Measurements from ENCODE around the gene ZNF217.
"Not testable (repeated sequence)": the region's sequence is repeated elsewhere in the genome, so short reads cannot be mapped to it uniquely, and the experiment has no call there.

ZNF217 gene

DNA sequence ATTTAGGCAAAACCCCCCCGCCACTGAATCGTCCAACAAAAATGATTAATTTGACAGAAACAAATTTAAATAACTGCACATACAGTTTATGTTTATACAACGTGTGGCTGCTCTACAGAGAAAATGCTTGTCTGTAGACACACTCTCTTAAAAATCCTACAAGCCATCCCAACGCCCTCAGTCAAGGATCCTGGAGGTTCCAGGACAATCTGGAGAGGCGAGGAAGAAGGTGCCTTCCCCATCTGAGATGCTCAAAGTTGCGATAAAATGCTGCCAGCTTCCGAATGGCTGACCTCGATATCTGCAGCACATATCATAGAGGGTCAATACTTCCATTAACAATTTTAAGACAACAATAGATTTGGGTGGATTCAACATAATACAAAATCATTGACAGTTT, 25.3 kb downstream of the ZNF217 start:
- H3K27me3 ChIP-seq (ENCODE audit: insufficient read depth, low read length) = no peaks in the 10 kb centered on the region
- H3K9me3 ChIP-seq (ENCODE audit: insufficient read depth, low read depth, low read length) = no peaks in the 10 kb centered on the region
- no peak overlapping the region for H3K27ac ChIP-seq (ENCODE audit: low read length)
- H3K4me3 ChIP-seq (ENCODE audit: low read length) = no peak overlapping the region
- H3K9ac ChIP-seq (ENCODE audit: low read depth, low read length) = no peak overlapping the region
- H3K36me3 ChIP-seq (ENCODE audit: insufficient read depth, low read depth, low read length) = peaks cover 81% of the 10 kb centered on the region
- no peaks in the 10 kb centered on the region for H3K4me1 ChIP-seq (ENCODE audit: insufficient read depth, low read length)

DNA sequence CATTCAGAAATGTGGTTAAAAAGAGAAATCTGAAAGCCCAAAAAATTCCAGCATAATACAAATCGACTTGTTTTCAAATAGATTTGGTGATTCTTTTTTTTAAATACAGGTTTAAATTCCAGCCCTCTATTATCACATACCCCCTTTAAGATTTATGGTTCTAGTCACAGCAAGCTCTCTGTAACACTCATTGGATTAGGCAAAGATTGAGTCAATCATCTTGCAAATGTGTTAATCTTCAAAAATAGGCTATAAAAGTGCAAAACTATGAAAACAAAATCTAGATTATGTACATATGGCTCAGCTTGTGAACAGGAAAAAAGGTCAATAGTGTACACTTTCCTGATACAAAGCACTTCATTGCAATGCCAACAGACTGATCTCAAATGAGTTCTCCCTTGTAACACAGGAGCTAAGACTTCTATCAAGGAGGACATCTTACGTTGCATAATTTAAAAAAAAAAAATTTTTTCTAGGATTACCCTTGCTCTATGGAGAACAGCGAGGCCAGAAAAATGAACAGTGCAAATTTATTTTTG, 26.2 kb downstream of the ZNF217 start:
- no peaks in the 10 kb centered on the region for H3K27me3 ChIP-seq (ENCODE audit: insufficient read depth, low read length)
- peaks cover 72% of the 10 kb centered on the region for H3K36me3 ChIP-seq (ENCODE audit: insufficient read depth, low read depth, low read length)
- H3K9me3 ChIP-seq (ENCODE audit: insufficient read depth, low read depth, low read length) = no peaks in the 10 kb centered on the region
- H3K4me3 ChIP-seq (ENCODE audit: low read length) = no peak overlapping the region
- no peaks in the 10 kb centered on the region for H3K4me1 ChIP-seq (ENCODE audit: insufficient read depth, low read length)
- H3K9ac ChIP-seq (ENCODE audit: low read depth, low read length) = no peak overlapping the region
- H3K27ac ChIP-seq (ENCODE audit: low read length) = no peak overlapping the region

DNA sequence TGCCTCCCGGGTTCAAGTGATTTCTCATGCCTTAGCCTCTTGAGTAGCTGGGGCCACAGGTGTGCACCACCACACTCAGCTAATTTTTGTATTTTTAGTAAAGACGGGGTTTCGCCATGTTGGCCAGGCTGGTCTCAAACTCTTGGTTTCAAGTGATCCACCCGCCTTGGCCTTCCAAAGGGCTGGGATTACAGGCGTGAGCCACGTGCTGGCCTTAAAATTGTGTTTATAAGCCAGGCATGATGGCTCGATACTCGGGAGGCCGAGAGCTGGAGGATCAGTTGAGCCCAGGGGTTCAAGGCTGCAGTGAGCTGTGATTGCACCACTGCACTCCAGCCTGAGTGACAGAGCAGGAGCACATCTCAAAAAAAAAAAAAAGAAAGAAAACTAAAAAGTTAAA, 27.0 kb downstream of the ZNF217 start:
- peaks cover 64% of the 10 kb centered on the region for H3K36me3 ChIP-seq (ENCODE audit: insufficient read depth, low read depth, low read length)

DNA sequence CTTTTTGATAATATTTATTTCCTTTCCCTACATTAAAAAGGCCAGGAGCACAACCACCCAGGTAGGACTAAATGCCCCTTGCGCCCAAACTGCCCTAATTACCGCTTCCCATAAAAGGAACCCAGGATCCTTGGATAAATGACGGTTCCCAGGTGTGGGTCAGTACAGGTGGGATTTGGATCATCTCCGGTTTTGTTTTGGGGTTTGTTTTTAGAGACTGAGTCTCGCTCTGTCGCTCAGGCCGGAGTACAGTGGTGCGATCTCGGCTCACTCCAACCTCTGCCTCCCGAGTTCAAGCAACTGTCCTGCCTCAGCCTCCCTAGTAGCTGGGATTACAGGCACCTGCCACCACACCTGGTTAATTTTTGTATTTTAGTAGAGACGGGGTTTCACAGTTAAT, 28.4 kb downstream of the ZNF217 start:
- no peak overlapping the region for H3K9ac ChIP-seq (ENCODE audit: low read depth, low read length)
- no peaks in the 10 kb centered on the region for H3K9me3 ChIP-seq (ENCODE audit: insufficient read depth, low read depth, low read length)
- H3K27ac ChIP-seq (ENCODE audit: low read length) = no peak overlapping the region
- H3K4me1 ChIP-seq (ENCODE audit: insufficient read depth, low read length) = no peaks in the 10 kb centered on the region
- H3K36me3 ChIP-seq (ENCODE audit: insufficient read depth, low read depth, low read length) = peaks cover 51% of the 10 kb centered on the region
- no peak overlapping the region for H3K4me3 ChIP-seq (ENCODE audit: low read length)
- H3K27me3 ChIP-seq (ENCODE audit: insufficient read depth, low read length) = no peaks in the 10 kb centered on the region

More for the DNA sequence above, 27.0 kb downstream of the ZNF217 start:
- H3K9ac ChIP-seq (ENCODE audit: low read depth, low read length); H3K4me3 ChIP-seq (ENCODE audit: low read length); H3K27ac ChIP-seq (ENCODE audit: low read length); H3K27me3 ChIP-seq (ENCODE audit: insufficient read depth, low read length); H3K9me3 ChIP-seq (ENCODE audit: insufficient read depth, low read depth, low read length); H3K4me1 ChIP-seq (ENCODE audit: insufficient read depth, low read length): not testable (repeated sequence)

DNA sequence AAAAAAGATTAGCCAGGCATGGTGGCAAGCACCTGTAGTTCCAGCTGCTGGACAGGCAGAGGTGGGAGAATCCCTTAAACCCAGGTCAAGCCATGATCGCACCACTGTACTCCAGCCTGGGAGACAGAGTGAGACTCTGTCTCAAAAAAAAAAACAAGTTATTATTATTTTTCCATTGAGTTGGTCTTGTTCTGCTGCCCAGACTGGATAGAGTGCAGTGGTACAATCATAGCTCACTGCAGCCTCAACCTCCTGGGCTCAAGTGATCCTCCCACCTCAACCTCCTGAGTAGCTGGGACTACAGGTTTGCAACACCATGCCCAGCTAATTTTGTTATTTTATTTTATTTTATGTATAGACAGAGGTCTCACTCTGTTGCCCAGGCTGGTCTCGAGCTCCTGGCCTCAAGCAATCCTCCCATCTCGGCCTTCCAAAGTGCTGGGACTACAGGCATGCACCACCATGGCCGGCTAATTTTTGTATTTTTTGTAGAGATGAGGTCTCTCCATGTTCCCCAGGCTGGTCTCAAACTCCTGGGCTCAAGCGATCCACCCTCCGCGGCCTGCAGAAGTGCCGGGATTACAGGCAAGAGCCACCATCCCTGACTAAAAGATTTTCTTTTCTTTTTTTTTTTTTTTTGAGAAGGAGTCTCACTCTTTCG, 31.4 kb downstream of the ZNF217 start:
- not testable (repeated sequence) for H3K4me1 ChIP-seq (ENCODE audit: insufficient read depth, low read length); H3K27ac ChIP-seq (ENCODE audit: low read length); H3K27me3 ChIP-seq (ENCODE audit: insufficient read depth, low read length); H3K9me3 ChIP-seq (ENCODE audit: insufficient read depth, low read depth, low read length); H3K9ac ChIP-seq (ENCODE audit: low read depth, low read length); H3K4me3 ChIP-seq (ENCODE audit: low read length)
- H3K36me3 ChIP-seq (ENCODE audit: insufficient read depth, low read depth, low read length) = peaks cover 21% of the 10 kb centered on the region

DNA sequence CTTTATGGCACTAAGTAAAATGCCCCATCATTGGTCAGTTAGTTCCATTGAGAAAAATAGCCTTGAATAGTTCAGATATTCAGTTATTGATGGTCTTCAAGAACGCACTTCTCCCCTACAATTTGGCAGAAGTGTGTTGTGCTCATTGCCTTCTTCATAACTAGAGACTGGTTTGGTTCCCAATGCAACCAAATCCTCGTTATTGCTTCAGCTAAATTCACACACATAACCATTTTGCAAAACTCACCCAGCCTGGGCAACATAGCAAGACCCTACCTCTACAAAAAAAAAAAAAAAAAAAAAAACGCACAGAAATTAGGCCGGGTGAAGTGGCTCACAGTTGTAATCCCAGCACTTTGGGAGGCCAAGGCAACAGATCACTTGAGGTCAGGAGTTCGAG, 32.1 kb downstream of the ZNF217 start:
- Histone ChIP-seq H3K27me3 (ENCODE audit: insufficient read depth, low read length) (no peaks in the 10 kb centered on the region), H3K4me3 (ENCODE audit: low read length) (no peak overlapping the region), H3K36me3 (ENCODE audit: insufficient read depth, low read depth, low read length) (peaks cover 14% of the 10 kb centered on the region), H3K9me3 (ENCODE audit: insufficient read depth, low read depth, low read length) (no peaks in the 10 kb centered on the region), H3K9ac (ENCODE audit: low read depth, low read length) (no peak overlapping the region), H3K4me1 (ENCODE audit: insufficient read depth, low read length) (no peaks in the 10 kb centered on the region), H3K27ac (ENCODE audit: low read length) (no peak overlapping the region)

DNA sequence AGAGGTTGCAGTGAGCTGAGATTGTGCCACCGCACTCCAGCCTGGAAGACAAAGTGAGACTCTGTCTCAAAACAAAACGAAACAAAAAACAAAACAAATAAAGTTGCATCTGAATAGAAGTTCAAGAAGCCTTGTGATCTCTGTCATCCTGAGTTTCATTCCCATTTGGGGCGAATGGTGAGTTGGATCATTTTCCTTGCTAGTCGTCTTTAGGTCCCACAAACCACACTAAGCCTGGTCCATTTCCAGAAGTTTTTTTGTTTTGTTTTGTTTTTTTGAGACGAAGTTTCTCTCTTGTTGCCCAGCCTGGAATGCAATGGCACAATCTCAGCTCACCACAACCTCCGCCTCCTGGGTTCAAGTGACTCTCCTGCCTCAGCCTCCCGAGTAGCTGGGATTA, 33.8 kb downstream of the ZNF217 start:
- Histone ChIP-seq H3K4me3 (ENCODE audit: low read length) (no peak overlapping the region), H3K9me3 (ENCODE audit: insufficient read depth, low read depth, low read length) (no peaks in the 10 kb centered on the region), H3K9ac (ENCODE audit: low read depth, low read length) (no peak overlapping the region), H3K27ac (ENCODE audit: low read length) (no peak overlapping the region), H3K36me3 (ENCODE audit: insufficient read depth, low read depth, low read length) (peaks cover under 1% of the 10 kb centered on the region; the same call in 1 of the 2 replicates), H3K4me1 (ENCODE audit: insufficient read depth, low read length) (no peaks in the 10 kb centered on the region), H3K27me3 (ENCODE audit: insufficient read depth, low read length) (no peaks in the 10 kb centered on the region)

DNA sequence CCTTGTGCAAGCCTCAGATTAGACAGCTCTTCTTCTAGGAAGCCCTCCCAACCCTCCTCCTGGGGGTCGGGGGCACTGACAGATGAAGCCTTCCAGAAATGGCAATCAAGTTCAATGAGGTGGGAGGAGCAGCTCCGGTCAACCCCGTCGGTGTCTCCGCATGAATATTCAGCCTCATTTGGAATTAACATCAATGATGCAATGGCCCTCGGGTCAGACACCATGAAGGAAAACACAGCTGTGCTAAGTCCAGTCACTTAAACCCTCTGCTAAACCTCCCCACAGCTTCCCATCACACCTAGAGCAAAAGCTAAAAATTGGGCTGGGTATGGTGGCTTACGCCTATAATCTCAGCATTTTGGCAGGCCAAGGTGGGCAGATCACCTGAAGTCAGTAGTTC, 36.5 kb downstream of the ZNF217 start:
- Histone ChIP-seq H3K9me3 (ENCODE audit: insufficient read depth, low read depth, low read length) (no peaks in the 10 kb centered on the region), H3K27me3 (ENCODE audit: insufficient read depth, low read length) (no peaks in the 10 kb centered on the region), H3K4me1 (ENCODE audit: insufficient read depth, low read length) (no peaks in the 10 kb centered on the region), H3K36me3 (ENCODE audit: insufficient read depth, low read depth, low read length) (no peaks in the 10 kb centered on the region), H3K4me3 (ENCODE audit: low read length) (no peak overlapping the region), H3K27ac (ENCODE audit: low read length) (no peak overlapping the region), H3K9ac (ENCODE audit: low read depth, low read length) (no peak overlapping the region)

DNA sequence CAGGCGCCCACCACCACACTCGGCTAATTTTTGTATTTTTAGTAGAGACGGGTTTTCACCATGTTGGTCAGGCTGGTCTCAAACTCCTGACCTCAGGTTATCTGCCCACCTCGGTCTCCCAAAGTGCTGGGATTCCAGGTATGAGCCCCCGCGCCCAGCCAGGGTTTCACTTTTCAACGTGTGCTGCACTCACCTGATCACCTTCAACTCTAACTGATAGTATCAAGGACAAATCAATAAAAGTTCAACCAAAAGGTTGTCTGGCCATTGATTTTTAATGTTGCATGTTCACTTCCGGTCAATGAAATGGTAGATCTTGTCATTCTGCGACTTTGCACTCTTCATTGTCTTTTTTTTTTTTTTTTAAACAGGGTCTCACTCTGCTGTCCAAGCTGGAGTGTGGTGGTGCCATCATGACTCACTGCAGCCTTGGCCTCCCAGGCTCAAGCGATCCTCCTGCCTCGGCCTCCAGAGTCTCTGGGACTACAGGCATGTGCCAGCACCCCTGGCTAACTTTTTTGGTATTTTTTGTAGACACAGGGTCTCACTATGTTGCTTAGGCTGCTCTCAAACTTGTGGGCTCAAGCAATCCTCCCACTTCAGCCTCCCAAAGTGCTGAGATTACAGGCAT, 37.3 kb downstream of the ZNF217 start:
- H3K9me3 ChIP-seq (ENCODE audit: insufficient read depth, low read depth, low read length) = no peaks in the 10 kb centered on the region
- H3K4me1 ChIP-seq (ENCODE audit: insufficient read depth, low read length) = no peaks in the 10 kb centered on the region
- no peak overlapping the region for H3K27ac ChIP-seq (ENCODE audit: low read length)
- no peak overlapping the region for H3K9ac ChIP-seq (ENCODE audit: low read depth, low read length)
- no peak overlapping the region for H3K4me3 ChIP-seq (ENCODE audit: low read length)
- no peaks in the 10 kb centered on the region for H3K27me3 ChIP-seq (ENCODE audit: insufficient read depth, low read length)
- H3K36me3 ChIP-seq (ENCODE audit: insufficient read depth, low read depth, low read length) = no peaks in the 10 kb centered on the region

DNA sequence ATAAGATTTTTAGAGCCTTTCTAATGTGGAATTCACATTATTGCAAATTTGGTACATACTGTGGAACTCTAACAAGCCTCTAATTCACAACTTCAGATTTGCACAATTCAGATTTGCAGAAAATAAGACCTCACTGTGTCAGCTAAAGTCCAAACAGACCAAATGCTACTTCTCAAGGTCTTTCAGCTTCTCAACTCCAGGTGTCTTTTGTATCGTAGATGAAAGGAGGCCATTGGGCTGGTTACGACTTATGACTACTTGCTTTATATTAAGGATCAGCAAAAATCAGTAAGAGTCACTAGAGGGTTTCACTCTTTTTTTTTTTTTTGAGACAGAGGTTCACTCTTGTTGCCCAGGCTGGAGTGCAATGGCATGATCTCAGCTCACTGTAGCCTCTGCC, 37.8 kb downstream of the ZNF217 start:
- H3K27ac ChIP-seq (ENCODE audit: low read length) = no peak overlapping the region
- H3K4me3 ChIP-seq (ENCODE audit: low read length) = no peak overlapping the region
- H3K9me3 ChIP-seq (ENCODE audit: insufficient read depth, low read depth, low read length) = no peaks in the 10 kb centered on the region
- H3K9ac ChIP-seq (ENCODE audit: low read depth, low read length) = no peak overlapping the region
- no peaks in the 10 kb centered on the region for H3K27me3 ChIP-seq (ENCODE audit: insufficient read depth, low read length)
- H3K36me3 ChIP-seq (ENCODE audit: insufficient read depth, low read depth, low read length) = no peaks in the 10 kb centered on the region
- no peaks in the 10 kb centered on the region for H3K4me1 ChIP-seq (ENCODE audit: insufficient read depth, low read length)

DNA sequence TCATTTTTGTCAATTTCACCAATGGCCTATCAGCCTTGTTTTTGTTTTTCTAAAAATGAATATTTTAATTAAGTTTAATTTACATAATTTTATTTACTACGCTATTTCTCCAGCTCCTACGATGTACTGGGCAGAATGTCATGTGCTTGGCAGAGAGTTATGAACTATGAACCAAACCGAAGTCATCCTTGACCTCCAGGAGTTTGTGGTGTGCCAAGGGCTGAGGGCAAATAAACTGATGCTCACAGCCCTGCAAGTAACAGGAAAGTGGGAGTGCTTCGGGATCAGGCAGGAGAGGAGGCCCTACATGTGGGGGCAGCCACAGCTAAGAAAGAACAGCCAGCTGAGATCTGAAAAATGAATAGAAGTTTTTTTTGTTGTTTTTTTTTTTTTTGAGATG, 38.6 kb downstream of the ZNF217 start:
- H3K27me3 ChIP-seq (ENCODE audit: insufficient read depth, low read length) = no peaks in the 10 kb centered on the region
- no peaks in the 10 kb centered on the region for H3K9me3 ChIP-seq (ENCODE audit: insufficient read depth, low read depth, low read length)
- no peak overlapping the region for H3K27ac ChIP-seq (ENCODE audit: low read length)
- no peak overlapping the region for H3K9ac ChIP-seq (ENCODE audit: low read depth, low read length)
- H3K4me3 ChIP-seq (ENCODE audit: low read length) = no peak overlapping the region
- H3K4me1 ChIP-seq (ENCODE audit: insufficient read depth, low read length) = no peaks in the 10 kb centered on the region
- no peaks in the 10 kb centered on the region for H3K36me3 ChIP-seq (ENCODE audit: insufficient read depth, low read depth, low read length)

DNA sequence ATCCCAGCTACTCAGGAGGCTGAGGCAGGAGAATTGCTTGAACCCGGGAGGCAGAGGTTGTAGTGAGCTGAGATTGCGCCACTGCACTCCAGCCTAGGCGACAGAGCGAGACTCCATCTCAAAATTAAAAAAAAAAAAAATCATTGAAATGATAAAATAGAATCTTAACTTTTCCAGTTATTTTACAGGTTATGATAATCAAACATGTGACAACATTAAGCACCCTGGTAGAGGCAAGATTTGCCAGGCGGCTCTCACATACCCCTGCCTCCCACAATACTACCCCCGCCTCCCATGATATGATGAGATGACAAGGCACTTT, 41.1 kb downstream of the ZNF217 start:
- not testable (repeated sequence) for H3K27me3 ChIP-seq (ENCODE audit: insufficient read depth, low read length); H3K36me3 ChIP-seq (ENCODE audit: insufficient read depth, low read depth, low read length); H3K4me3 ChIP-seq (ENCODE audit: low read length); H3K27ac ChIP-seq (ENCODE audit: low read length); H3K9ac ChIP-seq (ENCODE audit: low read depth, low read length); H3K4me1 ChIP-seq (ENCODE audit: insufficient read depth, low read length); H3K9me3 ChIP-seq (ENCODE audit: insufficient read depth, low read depth, low read length)

All from iPS-20b (cell line).